ENCODE data around the gene CCDC171.

Gene CCDC171

DNA sequence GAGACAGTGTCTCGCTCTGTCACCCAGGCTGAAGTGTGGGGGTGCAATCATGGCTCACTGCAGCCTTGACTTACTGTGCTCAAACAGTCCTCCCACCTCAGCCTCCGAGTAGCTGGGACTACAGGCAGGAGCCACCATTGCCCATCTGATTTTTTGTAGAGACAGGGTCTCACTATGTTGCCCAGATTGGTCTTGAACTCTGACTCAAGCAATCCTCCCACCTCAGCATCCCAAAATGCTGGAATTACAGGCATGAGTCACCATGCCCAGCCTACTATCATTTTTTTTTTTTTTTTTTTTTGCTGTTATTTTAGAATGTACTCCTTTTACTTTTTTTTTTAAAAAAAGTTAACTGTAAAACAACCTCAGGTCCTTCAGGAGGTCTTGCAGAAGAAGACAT is 449.0 kb downstream of the CCDC171 start:
- no peak for DNase-seq (ENCODE audit: low spot score)

DNA sequence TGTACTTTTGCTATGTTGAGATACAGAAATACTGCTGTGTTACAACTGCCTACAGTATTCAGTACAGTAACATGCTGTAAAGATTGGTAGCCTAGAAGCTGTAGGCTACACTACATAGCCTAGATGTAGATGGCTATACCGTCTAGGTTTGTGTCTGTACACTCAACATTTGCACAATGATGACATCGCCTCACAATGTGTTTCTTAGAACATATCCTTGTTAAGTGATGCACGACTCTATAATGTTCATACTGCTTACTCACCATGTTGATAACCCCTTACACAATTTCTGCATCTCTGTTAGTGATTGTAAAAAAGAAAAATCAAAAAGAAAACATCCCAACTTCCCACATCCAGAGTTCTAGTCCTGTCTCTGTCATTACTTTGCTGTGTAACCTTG is 450.0 kb downstream of the CCDC171 start:
- DNase-seq (ENCODE audit: low spot score), result no peak

DNA sequence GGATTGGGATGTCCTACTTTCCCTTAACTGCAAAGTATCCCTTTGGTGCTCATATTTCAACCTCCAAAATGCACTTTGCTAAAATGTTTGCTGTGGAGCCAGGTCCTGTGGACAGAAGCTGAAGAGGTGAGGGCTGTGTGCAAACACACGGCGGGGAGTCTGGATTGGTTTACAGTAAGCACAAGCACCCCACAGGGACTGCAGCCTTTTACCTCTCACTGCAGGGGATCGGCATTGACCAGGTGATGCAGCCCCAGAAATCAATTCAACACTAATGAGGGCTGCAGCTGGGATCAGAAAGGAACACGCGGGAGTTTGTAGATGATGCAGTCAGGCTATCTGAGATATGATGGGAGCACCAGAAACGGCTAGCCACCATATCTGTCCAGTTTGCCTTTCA is 450.9 kb downstream of the CCDC171 start:
- DNase-seq (ENCODE audit: low spot score), result no peak

DNA sequence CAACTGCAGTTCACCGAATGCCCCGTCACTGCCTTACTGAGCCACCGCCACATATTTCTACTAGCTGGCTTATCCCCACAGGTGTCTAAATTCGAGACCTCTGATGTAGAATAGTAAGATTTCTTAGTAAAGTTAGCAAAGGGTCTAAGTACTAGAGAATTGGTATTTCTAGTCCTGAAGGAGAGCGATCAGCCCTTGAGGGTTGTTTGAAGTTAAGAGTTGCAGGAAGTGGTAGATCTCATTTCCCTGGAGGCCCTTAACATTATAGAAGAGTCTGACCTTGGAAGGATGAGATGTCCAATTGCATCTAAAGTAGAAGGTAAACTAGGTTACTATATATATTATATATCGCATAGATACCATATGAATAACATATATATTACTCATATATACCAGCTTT is 451.8 kb downstream of the CCDC171 start:
- DNase-seq (ENCODE audit: low spot score), result no peak

DNA sequence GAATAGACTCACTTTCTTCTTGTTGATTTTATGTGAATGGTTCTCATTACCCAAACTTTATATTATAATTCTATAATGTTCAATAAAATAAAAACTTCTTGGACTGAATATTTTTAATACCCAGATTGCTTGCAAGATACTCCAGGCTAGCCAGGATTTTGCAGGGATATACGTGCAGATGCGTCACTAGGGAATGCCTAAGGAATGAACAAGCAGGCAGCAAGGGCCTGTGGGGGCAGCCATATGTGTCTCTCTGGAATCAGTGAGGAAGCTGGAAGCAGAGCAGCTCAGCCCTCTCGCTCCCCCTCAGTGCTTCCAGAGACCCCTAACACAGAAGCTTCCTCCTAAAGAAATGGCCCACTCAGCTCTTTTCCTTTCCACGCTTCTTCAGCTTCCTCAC is 457.4 kb downstream of the CCDC171 start:
- DNase-seq (ENCODE audit: low spot score), result no peak

DNA sequence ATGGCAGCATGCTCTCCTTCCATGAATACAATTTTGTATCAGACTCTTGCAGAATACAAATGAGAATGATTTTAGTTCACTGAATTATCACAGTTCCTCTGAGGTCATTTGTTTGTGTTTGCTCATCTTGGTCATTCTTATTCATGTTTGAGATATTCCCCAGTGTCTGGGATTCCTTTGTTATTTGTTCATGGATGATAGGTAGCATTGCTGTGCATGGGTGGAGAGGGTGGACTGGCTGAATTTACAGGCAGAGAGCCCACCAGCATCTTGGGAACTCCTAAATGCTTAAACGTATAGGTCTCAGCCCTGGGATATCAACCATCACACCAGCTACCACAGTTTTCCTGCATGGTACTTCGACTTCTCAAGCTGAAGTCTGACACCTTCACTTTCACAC is 459.8 kb downstream of the CCDC171 start:
- no peak for DNase-seq (ENCODE audit: low spot score)

DNA sequence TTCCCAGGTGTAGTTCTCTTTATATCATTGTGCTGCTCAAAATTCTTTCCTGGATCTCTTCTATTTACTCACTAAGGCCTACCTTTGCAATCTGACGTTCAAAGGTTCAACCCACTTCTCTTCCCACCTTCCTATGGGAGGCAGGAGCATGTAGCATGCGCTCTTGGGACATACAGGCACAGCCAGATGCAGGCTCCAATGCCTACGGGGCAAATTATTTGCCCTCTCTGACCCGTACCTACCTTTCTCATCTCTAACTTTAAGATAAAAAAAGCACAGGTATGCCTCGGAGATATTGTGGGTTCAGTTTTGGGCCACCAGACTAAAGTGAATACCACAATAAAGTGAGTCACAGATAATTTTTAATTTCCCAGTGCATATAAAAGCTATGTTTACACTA is 460.5 kb downstream of the CCDC171 start:
- DNase-seq (ENCODE audit: low spot score), result no peak

DNA sequence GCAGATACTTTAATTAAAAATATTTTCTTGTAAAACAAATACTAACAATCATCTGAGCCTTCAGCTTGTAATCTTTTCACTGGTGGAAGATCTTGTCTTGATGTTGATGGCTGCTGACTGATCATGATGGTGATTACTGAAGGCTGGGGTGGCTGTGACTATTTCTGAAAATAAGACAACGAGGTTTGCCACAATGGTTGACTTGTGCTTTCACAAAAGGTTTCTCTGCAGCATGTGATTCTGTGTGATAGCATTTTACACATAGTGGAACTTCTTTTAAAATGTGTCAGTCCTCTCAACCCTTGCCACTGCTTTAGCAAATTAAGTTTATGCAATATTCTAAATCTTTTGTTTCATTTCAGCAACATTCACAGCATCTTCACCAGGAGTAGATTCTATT is 461.0 kb downstream of the CCDC171 start:
- no peak for DNase-seq (ENCODE audit: low spot score)

DNA sequence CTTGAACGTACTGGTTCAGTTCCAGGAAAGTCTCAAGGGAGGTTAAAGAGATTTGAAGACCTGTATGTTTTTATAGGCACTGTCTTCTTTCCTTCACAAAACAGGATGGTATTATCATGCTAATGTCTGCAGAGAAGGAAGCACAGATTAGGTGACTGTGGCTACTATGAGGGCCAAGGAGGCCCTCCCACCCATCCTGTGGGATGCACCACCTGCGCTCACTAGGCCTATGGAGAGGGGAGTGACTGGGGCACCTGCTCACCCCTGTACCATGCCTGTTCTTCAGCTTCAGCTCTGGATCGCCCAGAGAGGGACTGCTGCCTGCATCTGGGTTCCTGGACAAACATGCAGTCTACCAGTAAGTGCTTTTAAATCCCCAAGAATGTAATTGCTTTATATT is 469.4 kb downstream of the CCDC171 start:
- DNase-seq (ENCODE audit: low spot score), result no peak

DNA sequence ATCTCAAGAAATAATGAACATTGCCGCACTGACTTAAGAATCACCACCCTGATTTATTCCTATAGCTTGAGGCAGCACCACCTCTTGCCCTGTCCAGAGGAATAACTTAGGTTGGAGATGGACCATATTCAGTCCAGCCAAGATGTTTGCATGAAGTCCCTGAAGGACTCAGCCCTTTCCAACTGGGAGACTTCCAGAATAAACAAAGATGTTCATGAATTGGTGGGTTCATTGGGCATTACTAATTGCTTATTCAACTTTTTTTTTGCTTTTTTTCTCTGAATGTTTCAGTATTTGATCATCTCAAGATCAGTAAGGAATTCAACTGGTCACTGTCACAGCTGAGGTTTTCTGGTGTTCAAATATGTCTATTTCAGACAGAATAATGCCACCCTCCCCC is 470.6 kb downstream of the CCDC171 start:
- peak; percentile 26 for DNase-seq (ENCODE audit: low spot score)

Measured in hepatic stellate cell (primary cell).